RWPE2 (cell line): ENCODE data around the gene RGL2.
A peak's percentile ranks its signal among the peaks of the same experiment; 100 is the strongest.

Experiments
- ATAC-seq: fragments of 200-7000 bp; cut with Tn5 transposase; 3 replicates; pipeline ENCODE4 v1.9.1; 2021; ENCODE audit warnings: low read depth
- DNase-seq: peaks from one replicate; pipeline ENCODE4 v3.0.0-alpha.2; 2020; ENCODE audit warnings: low spot score
- H3K27ac ChIP-seq: fragments of 450-650 bp; 2 replicates; pipeline ENCODE4 v1.5.1; 2017; ENCODE audit warnings: mild to moderate bottlenecking; ENCODE audit not compliant: poor library complexity, severe bottlenecking
- H3K27me3 ChIP-seq: fragments of 250-450 bp; sonication (Bioruptor Pico); 2 replicates; pipeline ENCODE4 v1.5.1; 2021; ENCODE audit warnings: mild to moderate bottlenecking, moderate library complexity; ENCODE audit not compliant: insufficient read depth, poor library complexity, severe bottlenecking
- H3K36me3 ChIP-seq: fragments of 250-450 bp; sonication (Bioruptor Pico); 2 replicates; pipeline ENCODE4 v1.5.1; 2020; ENCODE audit warnings: low read depth, mild to moderate bottlenecking, moderate library complexity
- H3K4me1 ChIP-seq: fragments of 250-450 bp; sonication (Bioruptor Pico); 2 replicates; pipeline ENCODE4 v1.5.1; 2021; ENCODE audit warnings: mild to moderate bottlenecking, moderate library complexity; ENCODE audit not compliant: insufficient read depth, poor library complexity, severe bottlenecking
- H3K4me3 ChIP-seq: fragments of 250-450 bp; sonication (Bioruptor Pico); 2 replicates; pipeline ENCODE4 v1.5.1; 2021; ENCODE audit warnings: mild to moderate bottlenecking, moderate library complexity; ENCODE audit not compliant: severe bottlenecking
- H3K9me3 ChIP-seq: fragments of 250-450 bp; sonication (Bioruptor Pico); 2 replicates; pipeline ENCODE4 v1.5.1; 2021; ENCODE audit warnings: mild to moderate bottlenecking, moderate library complexity; ENCODE audit not compliant: severe bottlenecking
- TF ChIP-seq, protein P1 (sequence below): fragments of 450-650 bp; IDR thresholded peaks from one replicate; pipeline ENCODE4 v1.5.1; 2017; ENCODE audit warnings: mild to moderate bottlenecking, moderate library complexity; ENCODE audit not compliant: poor library complexity, severe bottlenecking

RGL2 gene

DNA sequence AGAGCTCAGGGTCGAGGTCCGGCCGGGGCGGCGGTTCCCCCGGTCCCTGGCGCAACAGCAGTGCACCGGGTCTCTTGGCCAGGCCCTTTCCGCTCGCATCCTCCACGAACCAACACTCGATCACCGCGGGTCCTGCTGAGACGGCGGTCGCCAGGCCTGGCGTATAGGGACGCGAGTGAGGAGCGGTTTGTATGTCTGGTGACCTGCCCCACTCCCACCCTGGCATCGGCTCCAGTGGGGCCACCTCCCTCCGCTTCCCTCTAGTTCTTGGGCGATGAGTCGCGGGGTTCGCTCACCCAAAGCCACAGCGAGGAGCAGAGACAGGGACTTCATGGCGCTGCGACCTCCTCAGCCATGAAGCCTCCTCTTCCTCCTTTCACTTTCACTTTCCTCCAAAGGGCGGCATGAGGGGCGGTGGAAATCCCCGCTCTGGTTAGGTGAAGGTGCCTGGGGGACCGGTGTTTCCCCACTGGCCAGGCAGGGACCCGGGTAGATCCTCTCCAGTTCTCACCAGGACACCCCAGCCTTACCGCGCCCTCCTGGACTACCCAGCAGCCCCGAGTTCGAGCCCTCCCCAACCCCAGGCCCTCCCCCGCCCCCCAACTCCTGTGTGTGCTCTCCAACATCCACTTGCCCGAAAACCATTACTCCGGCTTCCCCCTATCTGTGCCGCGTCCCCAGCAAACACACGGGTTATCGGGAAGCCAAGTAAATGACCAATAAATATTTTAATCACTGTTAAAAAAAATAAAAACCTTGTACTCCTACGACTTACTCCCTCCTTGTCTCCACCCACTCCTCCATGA is 15.2 kb upstream of the RGL2 start, which contains the start of gene TAPBP:
Gene TAPBP, minus strand, starts transcription at position 370 of the 806 bp plus-strand sequence. Its CDS starts 37 bp downstream, at position 333.
- H3K9me3 ChIP-seq: no peaks in the 10 kb centered on the region
- H3K27ac ChIP-seq: peak within 1 kb of the TSS; percentile 87
- H3K27me3 ChIP-seq: no peaks in the 10 kb centered on the region
- TF ChIP-seq, protein P1, sequence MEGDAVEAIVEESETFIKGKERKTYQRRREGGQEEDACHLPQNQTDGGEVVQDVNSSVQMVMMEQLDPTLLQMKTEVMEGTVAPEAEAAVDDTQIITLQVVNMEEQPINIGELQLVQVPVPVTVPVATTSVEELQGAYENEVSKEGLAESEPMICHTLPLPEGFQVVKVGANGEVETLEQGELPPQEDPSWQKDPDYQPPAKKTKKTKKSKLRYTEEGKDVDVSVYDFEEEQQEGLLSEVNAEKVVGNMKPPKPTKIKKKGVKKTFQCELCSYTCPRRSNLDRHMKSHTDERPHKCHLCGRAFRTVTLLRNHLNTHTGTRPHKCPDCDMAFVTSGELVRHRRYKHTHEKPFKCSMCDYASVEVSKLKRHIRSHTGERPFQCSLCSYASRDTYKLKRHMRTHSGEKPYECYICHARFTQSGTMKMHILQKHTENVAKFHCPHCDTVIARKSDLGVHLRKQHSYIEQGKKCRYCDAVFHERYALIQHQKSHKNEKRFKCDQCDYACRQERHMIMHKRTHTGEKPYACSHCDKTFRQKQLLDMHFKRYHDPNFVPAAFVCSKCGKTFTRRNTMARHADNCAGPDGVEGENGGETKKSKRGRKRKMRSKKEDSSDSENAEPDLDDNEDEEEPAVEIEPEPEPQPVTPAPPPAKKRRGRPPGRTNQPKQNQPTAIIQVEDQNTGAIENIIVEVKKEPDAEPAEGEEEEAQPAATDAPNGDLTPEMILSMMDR: no peak
- peak within 1 kb of the TSS; percentile 69 for H3K4me3 ChIP-seq
- peaks cover 10% of the 10 kb centered on the region for H3K4me1 ChIP-seq
- ATAC-seq (peak; percentile 16), DNase-seq (no peak)
- peaks cover 33% of the 10 kb centered on the region for H3K36me3 ChIP-seq

DNA sequence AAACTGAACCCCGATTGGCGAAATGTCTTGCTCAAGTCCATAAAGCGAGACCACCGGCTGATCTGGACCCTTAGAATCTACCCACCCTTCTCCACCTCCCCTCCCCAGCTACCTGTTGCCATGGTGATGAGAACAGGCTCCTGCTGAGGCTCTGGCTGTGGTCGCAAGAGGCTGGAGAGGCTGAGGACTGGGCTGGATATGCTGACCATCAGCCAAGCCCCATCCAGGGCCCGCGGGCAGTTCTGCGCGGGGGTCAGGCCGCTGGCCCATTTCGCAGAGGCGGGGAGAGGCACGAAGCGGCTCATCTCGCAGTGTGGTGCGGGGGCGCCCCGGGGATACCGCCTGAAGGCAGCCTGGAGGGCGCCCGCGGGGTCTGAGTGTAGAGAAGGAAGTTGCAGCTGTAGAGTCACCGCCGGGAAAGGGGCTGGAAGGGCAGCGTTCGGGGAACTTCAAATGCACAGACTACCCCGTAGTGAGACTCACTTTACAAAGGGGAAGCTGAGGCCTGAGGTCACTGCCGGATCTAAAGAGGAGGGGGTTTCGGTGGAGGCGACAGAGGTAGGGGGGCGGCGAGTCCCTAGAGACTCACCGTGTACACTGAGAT is 14.5 kb upstream of the RGL2 start:
- no peak; the same call in 2 of the 3 replicates for ATAC-seq
- no peak for DNase-seq

DNA sequence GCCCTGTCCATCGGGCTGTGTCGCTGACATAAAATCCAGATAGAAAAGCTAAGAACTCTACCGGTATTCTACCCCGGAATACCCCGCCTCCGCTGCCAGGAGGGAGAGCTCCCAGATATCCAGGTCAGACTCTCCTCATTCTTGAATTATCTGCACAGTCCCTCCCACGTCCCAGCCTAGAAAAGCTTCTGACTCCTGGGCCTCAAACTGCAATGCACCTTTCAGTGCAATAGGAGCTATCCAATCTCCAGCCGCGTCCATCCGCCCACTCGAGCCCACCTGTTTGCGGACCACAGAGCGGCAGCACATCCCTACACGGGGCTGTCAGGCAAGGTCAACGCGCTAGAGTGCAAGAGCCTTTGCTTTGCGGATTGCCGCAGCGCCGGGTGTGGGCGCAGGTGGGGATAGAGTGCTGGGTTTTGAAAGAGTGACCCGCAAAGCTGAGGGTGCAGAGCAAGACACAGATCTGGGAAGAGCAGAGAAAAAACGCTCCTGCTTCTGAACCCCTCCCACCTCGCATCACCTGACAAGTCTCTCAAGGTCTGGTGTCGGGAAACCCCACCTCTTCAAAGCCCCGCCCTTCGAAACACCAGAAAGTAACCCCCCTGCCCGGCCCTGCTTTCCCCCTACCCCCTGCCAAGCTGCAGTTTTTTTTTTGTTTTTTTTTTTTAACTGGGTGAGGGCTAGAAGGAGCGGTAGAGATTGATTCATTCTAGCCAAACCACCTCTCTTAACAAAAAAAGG is 13.8 kb upstream of the RGL2 start:
- TF ChIP-seq, protein P1: no peak
- peaks cover 10% of the 10 kb centered on the region for H3K4me1 ChIP-seq
- peak overlapping the region; percentile 69 for H3K4me3 ChIP-seq
- ATAC-seq (peak; percentile 57), DNase-seq (no peak)
- H3K27me3 ChIP-seq: no peaks in the 10 kb centered on the region
- H3K9me3 ChIP-seq: no peaks in the 10 kb centered on the region
- peaks cover 33% of the 10 kb centered on the region for H3K36me3 ChIP-seq
- H3K27ac ChIP-seq: peak overlapping the region; percentile 87

More for the DNA sequence above, 14.5 kb upstream of the RGL2 start:
- TF ChIP-seq, protein P1: no peak
- Histone ChIP-seq H3K36me3 (peaks cover 29% of the 10 kb centered on the region), H3K9me3 (no peaks in the 10 kb centered on the region), H3K4me3 (peak overlapping the region; percentile 69), H3K27me3 (no peaks in the 10 kb centered on the region), H3K4me1 (peaks cover 10% of the 10 kb centered on the region), H3K27ac (peak overlapping the region; percentile 87)

DNA sequence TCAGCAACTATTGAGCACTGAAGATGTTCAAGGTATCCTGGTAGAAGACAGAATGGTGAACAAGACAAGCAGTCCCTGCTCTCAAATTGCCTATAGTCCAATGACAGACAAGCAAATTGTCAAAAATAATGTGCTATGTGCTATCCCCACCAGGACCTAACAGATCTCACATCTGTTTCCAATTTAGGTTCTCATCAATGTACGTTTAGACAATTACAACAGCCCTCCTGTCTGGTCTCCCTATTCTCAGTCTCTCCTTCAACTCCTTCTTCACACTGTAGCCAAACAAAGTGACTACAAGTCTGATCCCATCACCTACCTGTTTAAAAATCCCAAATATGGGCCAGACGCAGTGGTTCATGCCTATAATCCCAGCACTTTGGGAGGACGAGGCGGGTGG is 7.6 kb upstream of the RGL2 start:
- no peak for ATAC-seq
- no peak overlapping the region for H3K4me3 ChIP-seq

More for the DNA sequence above, 7.6 kb upstream of the RGL2 start:
- Histone ChIP-seq H3K27me3 (no peaks in the 10 kb centered on the region), H3K4me1 (no peaks in the 10 kb centered on the region), H3K36me3 (peaks cover 55% of the 10 kb centered on the region), H3K9me3 (no peaks in the 10 kb centered on the region), H3K27ac (no peak overlapping the region)
- no peak for DNase-seq
- TF ChIP-seq, protein P1: no peak
